Vagina (tissue), 2 donors: ENCODE measurements around the gene ZNF529.

ENCODE experiments used
- CTCF ChIP-seq, 3 experiments: fragments of 450-650 bp in 2 of 3; fragments of 200-600 bp in 1 of 3; sonication (generic) in 1 of 3; IDR thresholded peaks; one replicate each; pipeline ENCODE4 v1.5.1; 2017 to 2019; ENCODE audit warnings: antibody characterized with exemption in 3 of 3, mild to moderate bottlenecking in 2 of 3, moderate library complexity in 2 of 3
- POLR2A ChIP-seq, 2 donors: fragments of 450-650 bp; IDR thresholded peaks; one replicate each; pipeline ENCODE4 v1.6.1; 2017; ENCODE audit warnings: antibody characterized with exemption in 2 of 2, mild to moderate bottlenecking in 2 of 2, moderate library complexity in 2 of 2
- POLR2AphosphoS5 ChIP-seq, 2 donors: sonication (generic); formaldehyde crosslinking; IDR thresholded peaks; one replicate each; pipeline ENCODE4 v1.9.0; 2017; ENCODE audit warnings: antibody characterized with exemption in 2 of 2, mild to moderate bottlenecking in 2 of 2, low read depth in 1 of 2; ENCODE audit not compliant: insufficient read depth in 1 of 2

- no peak for TF ChIP-seq CTCF (IDR thresholded peaks at IDR 0.05)
- no peak for TF ChIP-seq POLR2AphosphoS5 (IDR thresholded peaks at IDR 0.05; ENCODE audit: insufficient read depth in 1 of 2, low read depth in 1 of 2)
- no peak for TF ChIP-seq POLR2A (IDR thresholded peaks at IDR 0.05)
Measured at GRCh38 chr19:36604656-36605100, 31.6 kb upstream of the ZNF529 start.
